Adrenal gland (tissue), 12 donors: Measurements from ENCODE around the gene SPG11. TPM values are rescaled to one million over a fixed set of nuclear protein-coding genes. Genes with fewer than 3 reads are reported as not detected.

Source experiments
- DNase-seq, 7 donors: peaks; one replicate each; pipeline ENCODE4 v3.0.0-alpha.2; 2019 to 2020
- H3K27ac ChIP-seq, 5 donors: fragments of 200-600 bp; sonication (generic) in 4 of 5; 1 replicate in 3 of 5; 2 replicates in 2 of 5; pipeline versions ENCODE4 v1.5.1 to v1.8.0; 2016 to 2020; ENCODE audit warnings: mild to moderate bottlenecking in 1 of 5
- H3K27me3 ChIP-seq: fragments of 200-600 bp; 2 replicates; pipeline ENCODE4 v1.8.0; 2021
- H3K36me3 ChIP-seq, 2 donors: fragments of 200-600 bp; replicated peaks in 1 of 2; 1 replicate in 1 of 2; 2 replicates in 1 of 2; pipeline versions ENCODE4 v1.5.1 to v1.8.0; 2018 to 2022
- H3K4me1 ChIP-seq, 2 donors: fragments of 200-600 bp; replicated peaks in 1 of 2; 1 replicate in 1 of 2; 2 replicates in 1 of 2; pipeline versions ENCODE4 v1.5.1 to v1.8.0; 2018 to 2021
- H3K4me3 ChIP-seq, 4 donors: fragments of 200-600 bp; sonication (generic) in 3 of 4; one replicate each; pipeline ENCODE4 v1.5.1; 2016 to 2018
- H3K9me3 ChIP-seq, 3 donors: fragments of 200-600 bp; sonication (generic) in 1 of 3; replicated peaks in 1 of 3; 1 replicate in 2 of 3; 2 replicates in 1 of 3; pipeline versions ENCODE4 v1.5.1 to v1.8.0; 2016 to 2021
- CTCF ChIP-seq, 6 experiments: fragments of 450-650 bp in 4 of 6; fragments of 200-600 bp in 2 of 6; sonication (generic) in 1 of 6; IDR thresholded peaks; 1 replicate in 5 of 6; 2 replicates in 1 of 6; pipeline versions ENCODE4 v1.5.1 to v1.8.0; 2016 to 2021; ENCODE audit warnings: antibody characterized with exemption in 6 of 6, mild to moderate bottlenecking in 2 of 6, moderate library complexity in 1 of 6
- POLR2A ChIP-seq, 2 donors: fragments of 450-650 bp; IDR thresholded peaks; one replicate each; pipeline ENCODE4 v1.6.1; 2017; ENCODE audit warnings: antibody characterized with exemption in 2 of 2, mild to moderate bottlenecking in 2 of 2, moderate library complexity in 1 of 2
- WGBS, 4 donors: extraction: QIAGEN DNeasy Blood & Tissue Kit in 2 of 4; methylation state at CpG; one replicate each; pipeline versions ENCODE4 v1.1.5 to v1.1.7; 2013 to 2017; 5-methylcytosine and 5-hydroxymethylcytosine counted together
- intact Hi-C, 2 donors: fragments of 100-400 bp; cut with DNase I; formaldehyde crosslinking; loops; one replicate each; pipeline versions ENCODE4 v1.14.1 to v1.15.0; 2022 to 2023
- polyA plus RNA-seq, 3 donors: library from polyadenylated mRNA; stranded (reverse); fragments of 200-250 nt in 2 of 3; fragments of 350-450 nt in 1 of 3; fragmentation: Illumina TruSeq in 1 of 3; extraction: RNeasy Lipid Tissue Mini Kit (QIAGEN cat#74804) in 1 of 3; gene quantifications; one replicate each; pipeline ENCODE4 v1.2.3, GENCODE V29; 2013 to 2014
- total RNA-seq, 9 donors: library from RNA; depleted of rRNA in 4 of 9; stranded (reverse); fragments of >200 nt in 4 of 9; fragments of 120-200 nt in 1 of 9; fragmentation: NEBNext Ultra II Directional in 1 of 9; extraction: Animal tissue kit (Norgen Biotek cat#: 25700) in 1 of 9; gene quantifications; one replicate each; pipeline versions ENCODE4 v1.1.0 to v1.2.4, GENCODE V29; 2013 to 2023
- donor health status: healthy with polysubstance abuse.
- donor health status: Bipolar disorder and iron deficiency.
- donor health status: DM: yes; HTN: yes; CAD: no.
- donor health status: DM: no; HTN: no; CAD: no.
- donor health status: DM: no; HTN: no; CAD: no.
- donor health status: DM: yes; HTN: yes; CAD: no.

The SPG11 gene
- total and polyA plus RNA-seq, 12 donors, result 43.0 to 122 (median 74.0) TPM

DNA sequence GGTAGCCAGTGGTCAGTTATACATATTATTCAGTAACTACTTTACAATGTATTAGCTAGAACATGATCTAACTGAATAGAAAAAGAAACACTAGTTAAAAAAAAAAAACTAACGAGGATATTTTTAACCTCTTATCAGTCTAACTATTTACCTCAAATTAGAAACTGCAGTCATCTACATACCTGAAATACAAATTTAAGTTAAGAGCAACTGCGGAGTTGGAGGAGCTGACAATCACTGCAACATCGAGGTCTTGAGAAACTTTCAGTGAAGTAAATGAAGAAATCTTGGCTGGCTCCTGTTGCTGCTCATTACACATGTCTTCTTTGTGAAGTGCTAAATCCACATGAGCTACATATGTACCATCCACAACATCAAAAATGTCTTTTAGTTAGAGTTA is 6.5 kb downstream of the SPG11 start:
- DNase-seq, result no peak
- no peak overlapping the region for H3K27ac ChIP-seq
- no peak overlapping the region for H3K4me3 ChIP-seq
- H3K4me1 ChIP-seq, result peaks cover 3 to 12% of the 10 kb centered on the region in 2 donors
- intact Hi-C loops, result no loop called here
- H3K9me3 ChIP-seq, result no peaks in the 10 kb centered on the region
- TF ChIP-seq POLR2A (IDR thresholded peaks at IDR 0.05) (no peak), CTCF (IDR thresholded peaks at IDR 0.05) (no peak)
- WGBS, 4 donors, result 89 to 93% (median 91%) methylated on average over 3 of the region's 3 CpGs
- H3K36me3 ChIP-seq, result peaks cover 0 to 67% of the 10 kb centered on the region in 2 donors
- no peaks in the 10 kb centered on the region for H3K27me3 ChIP-seq

DNA sequence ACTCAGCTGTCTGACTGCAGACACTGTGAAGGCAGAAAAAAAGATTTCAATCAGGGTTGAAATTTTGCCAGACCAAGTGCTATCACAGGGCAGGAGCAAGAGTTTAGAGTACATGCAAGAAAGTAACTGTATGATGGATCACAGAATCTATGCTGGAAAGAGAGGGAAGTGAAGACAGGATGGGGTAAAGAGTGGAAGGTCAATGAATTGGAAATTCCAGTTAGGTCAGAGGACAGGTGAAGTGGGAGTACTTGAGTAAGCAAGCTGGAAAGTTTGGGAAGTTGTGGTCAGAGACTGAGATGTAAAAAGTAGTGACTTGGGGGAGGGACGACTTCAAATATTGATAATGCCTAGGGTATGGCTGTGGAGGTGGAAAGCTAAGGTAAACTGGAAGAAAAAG is 7.2 kb downstream of the SPG11 start:
- no peak for DNase-seq
- TF ChIP-seq CTCF (IDR thresholded peaks at IDR 0.05), result no peak
- TF ChIP-seq POLR2A (IDR thresholded peaks at IDR 0.05), result no peak
- intact Hi-C loops, result no loop called here
- whole genome bisulfite sequencing, 4 donors, result 90 to 100% (median 98%) methylated on average over 1 of the region's 1 CpG
- peaks cover 0 to 5% of the 10 kb centered on the region in 2 donors for H3K4me1 ChIP-seq
- H3K9me3 ChIP-seq, result no peaks in the 10 kb centered on the region
- peaks cover 0 to 73% of the 10 kb centered on the region in 2 donors for H3K36me3 ChIP-seq
- no peaks in the 10 kb centered on the region for H3K27me3 ChIP-seq
- no peak overlapping the region for H3K27ac ChIP-seq
- H3K4me3 ChIP-seq, result no peak overlapping the region

DNA sequence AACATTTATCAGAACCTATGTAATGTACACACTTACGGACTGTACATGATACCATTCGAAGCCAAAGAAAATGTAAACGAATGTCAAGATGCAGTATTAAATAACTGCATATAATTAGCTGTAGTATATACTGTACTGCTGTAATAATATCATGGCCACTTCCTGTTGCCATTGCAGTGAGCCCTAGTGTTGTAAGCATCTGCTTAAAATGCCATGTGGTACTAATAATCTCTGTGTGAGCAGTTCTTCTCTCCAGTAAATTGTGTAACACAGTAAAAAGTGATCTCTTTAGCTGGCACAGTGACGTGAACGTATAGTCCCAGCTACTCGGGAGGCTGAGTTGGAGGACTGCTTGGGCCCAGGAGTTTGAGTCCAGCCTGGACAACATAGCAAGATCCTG is 8.6 kb downstream of the SPG11 start:
- Histone ChIP-seq H3K27ac (no peak overlapping the region), H3K9me3 (no peaks in the 10 kb centered on the region), H3K36me3 (peaks cover 0 to 85% of the 10 kb centered on the region in 2 donors), H3K4me1 (no peaks in the 10 kb centered on the region), H3K27me3 (no peaks in the 10 kb centered on the region), H3K4me3 (no peak overlapping the region)
- no peak for DNase-seq
- TF ChIP-seq POLR2A (IDR thresholded peaks at IDR 0.05) (no peak), CTCF (IDR thresholded peaks at IDR 0.05) (no peak)
- intact Hi-C loops, result no loop called here
- 87 to 97% (median 93%) methylated on average over 6 of the region's 6 CpGs for WGBS, 4 donors

- H3K36me3 ChIP-seq, result peaks cover 0 to 58% of the 10 kb centered on the region in 2 donors
- intact Hi-C loops, result no loop called here
Measured at GRCh38 chr15:44647637-44648036, 15.8 kb downstream of the SPG11 start.

More at GRCh38 chr15:44647637-44648036, 15.8 kb downstream of the SPG11 start:
- Histone ChIP-seq H3K4me3 (no peak overlapping the region), H3K27ac (no peak overlapping the region), H3K9me3 (no peaks in the 10 kb centered on the region), H3K4me1 (no peaks in the 10 kb centered on the region), H3K27me3 (no peaks in the 10 kb centered on the region)
- DNase-seq, result no peak
- TF ChIP-seq CTCF (IDR thresholded peaks at IDR 0.05), result no peak
- no peak for TF ChIP-seq POLR2A (IDR thresholded peaks at IDR 0.05)
